Fibroblast of lung (primary cell): Measurements from ENCODE around the gene ALDH1A2.

Source experiments
- EZH2 ChIP-seq: IDR thresholded peaks from 2 replicates; pipeline ENCODE4 v1.5.1; 2012; ENCODE audit warnings: low read length, control low read depth, mild to moderate bottlenecking; ENCODE audit errors: missing control alignments
- TF ChIP-seq, protein P1 (sequence below), 2 donors: IDR thresholded peaks in 1 of 2; conservative IDR thresholded peaks in 1 of 2; 1 replicate in 1 of 2; 2 replicates in 1 of 2; pipeline ENCODE4 v1.5.1; 2011 to 2012; ENCODE audit warnings: low read length in 2 of 2, control low read depth in 1 of 2, inconsistent platforms in 1 of 2, low read depth in 1 of 2, mild to moderate bottlenecking in 1 of 2

DNA sequence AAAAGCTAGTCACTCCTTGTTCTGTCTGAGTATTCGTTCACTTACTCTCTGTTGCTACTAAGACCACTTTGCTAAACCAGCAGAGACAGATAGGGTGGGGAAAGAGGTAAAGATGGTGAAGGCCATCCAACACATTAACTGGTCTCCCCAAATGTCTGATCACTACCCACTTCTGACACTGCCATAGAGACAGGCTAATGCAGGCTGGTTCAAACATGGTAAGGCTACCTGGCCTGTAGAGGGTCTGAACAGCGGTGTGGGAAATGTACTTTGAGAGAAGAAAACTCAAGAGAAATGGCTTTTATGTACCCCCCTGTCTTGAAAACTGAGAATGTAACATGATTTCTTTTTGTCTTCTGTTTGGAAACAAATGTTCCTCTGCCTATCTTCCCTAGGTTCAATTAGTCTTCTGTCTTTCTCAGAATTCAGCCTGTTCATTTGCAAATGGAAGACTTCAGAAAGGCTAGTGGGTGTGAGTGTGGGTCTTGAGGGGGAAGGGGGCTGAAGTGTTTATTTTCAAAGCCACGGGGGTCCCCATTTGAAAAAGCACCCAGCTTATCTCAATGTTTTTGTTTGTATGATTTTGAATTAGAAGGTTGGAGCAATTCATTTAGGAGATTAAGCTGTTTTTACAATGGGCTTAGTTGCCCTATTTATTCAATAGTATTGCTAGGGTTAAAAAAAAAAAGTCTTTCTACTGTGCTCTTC, 15.8 kb downstream of the ALDH1A2 start:
- TF ChIP-seq, protein P1, sequence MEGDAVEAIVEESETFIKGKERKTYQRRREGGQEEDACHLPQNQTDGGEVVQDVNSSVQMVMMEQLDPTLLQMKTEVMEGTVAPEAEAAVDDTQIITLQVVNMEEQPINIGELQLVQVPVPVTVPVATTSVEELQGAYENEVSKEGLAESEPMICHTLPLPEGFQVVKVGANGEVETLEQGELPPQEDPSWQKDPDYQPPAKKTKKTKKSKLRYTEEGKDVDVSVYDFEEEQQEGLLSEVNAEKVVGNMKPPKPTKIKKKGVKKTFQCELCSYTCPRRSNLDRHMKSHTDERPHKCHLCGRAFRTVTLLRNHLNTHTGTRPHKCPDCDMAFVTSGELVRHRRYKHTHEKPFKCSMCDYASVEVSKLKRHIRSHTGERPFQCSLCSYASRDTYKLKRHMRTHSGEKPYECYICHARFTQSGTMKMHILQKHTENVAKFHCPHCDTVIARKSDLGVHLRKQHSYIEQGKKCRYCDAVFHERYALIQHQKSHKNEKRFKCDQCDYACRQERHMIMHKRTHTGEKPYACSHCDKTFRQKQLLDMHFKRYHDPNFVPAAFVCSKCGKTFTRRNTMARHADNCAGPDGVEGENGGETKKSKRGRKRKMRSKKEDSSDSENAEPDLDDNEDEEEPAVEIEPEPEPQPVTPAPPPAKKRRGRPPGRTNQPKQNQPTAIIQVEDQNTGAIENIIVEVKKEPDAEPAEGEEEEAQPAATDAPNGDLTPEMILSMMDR (conservative IDR thresholded peaks at IDR 0.05 in 1 of 2, IDR thresholded peaks at IDR 0.05 in 1 of 2; ENCODE audit: low read depth in 1 of 2, low read length in 2 of 2) = no peak
- TF ChIP-seq EZH2 = no peak
